Thoracic aorta (tissue), 2 donors: Measurements from ENCODE around the gene SF3B4. TPM values are rescaled to one million over a fixed set of nuclear protein-coding genes. Genes with fewer than 3 reads are reported as not detected.
"Not testable (repeated sequence)": the region's sequence is repeated elsewhere in the genome, so short reads cannot be mapped to it uniquely, and the experiment has no call there.

Experiments
- ATAC-seq: fragments of 150-250 bp; one replicate; pipeline ENCODE4 v1.8.0; 2017; ENCODE audit warnings: low read depth; ENCODE audit not compliant: insufficient number of reproducible peaks, low FRiP score
- DNase-seq: peaks from one replicate; pipeline ENCODE4 v3.0.0-alpha.2; 2020; ENCODE audit warnings: low spot score
- H3K27ac ChIP-seq, 2 donors: fragments of 200-600 bp; sonication (generic); 1 replicate in 1 of 2; 2 replicates in 1 of 2; pipeline ENCODE4 v1.5.1; 2016; ENCODE audit warnings: mild to moderate bottlenecking in 2 of 2, moderate library complexity in 2 of 2
- H3K27me3 ChIP-seq: fragments of 200-600 bp; sonication (generic); replicated peaks from 2 replicates; pipeline ENCODE4 v1.6.0; 2016; ENCODE audit warnings: mild to moderate bottlenecking; ENCODE audit not compliant: insufficient read depth
- H3K36me3 ChIP-seq: fragments of 200-600 bp; sonication (generic); one replicate; pipeline ENCODE4 v1.5.1; 2016
- H3K4me1 ChIP-seq, 2 donors: fragments of 200-600 bp; sonication (generic); 1 replicate in 1 of 2; 2 replicates in 1 of 2; pipeline versions ENCODE4 v1.5.1 to v1.6.0; 2016; ENCODE audit warnings: low read depth in 2 of 2, mild to moderate bottlenecking in 1 of 2; ENCODE audit not compliant: control insufficient read depth in 1 of 2
- H3K4me3 ChIP-seq: fragments of 200-600 bp; sonication (generic); 2 replicates; pipeline ENCODE4 v1.5.1; 2016; ENCODE audit warnings: mild to moderate bottlenecking
- H3K9me3 ChIP-seq: fragments of 200-600 bp; sonication (generic); 2 replicates; pipeline ENCODE4 v1.5.1; 2016
- total RNA-seq, 2 donors: library from RNA; depleted of rRNA; stranded (reverse); fragments of >200 nt; gene quantifications; one replicate each; pipeline versions ENCODE4 v1.1.0 to v1.2.3, GENCODE V29; 2016
- TF ChIP-seq, protein P1 (sequence below): fragments of 200-600 bp; sonication (generic); IDR thresholded peaks from one replicate; pipeline ENCODE4 v1.5.1; 2019; ENCODE audit warnings: antibody characterized with exemption

SF3B4 gene
- total RNA-seq, 2 donors from 2014 or later: 14.5 to 15.4 TPM

DNA sequence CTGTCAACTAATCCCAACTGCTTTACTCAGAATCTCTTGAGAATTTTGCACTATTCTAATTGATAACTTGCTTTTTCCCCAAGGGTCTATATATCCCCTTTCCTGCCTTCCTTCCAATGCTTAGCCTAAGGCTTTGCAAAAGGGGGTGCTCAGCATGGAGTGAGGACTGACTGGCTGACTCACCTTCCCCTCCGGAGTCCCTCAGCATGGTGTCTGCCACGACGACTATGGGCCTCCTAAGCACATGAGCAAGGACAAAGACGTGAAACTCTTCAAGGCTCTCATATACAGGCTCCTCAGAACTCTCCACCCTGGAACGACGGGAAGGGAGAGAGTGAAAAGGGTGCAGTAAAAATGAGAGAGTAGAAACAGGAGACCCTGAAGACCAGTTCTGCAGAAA is 22.3 kb upstream of the SF3B4 start:
- H3K36me3 ChIP-seq: peaks cover 37% of the 10 kb centered on the region
- ATAC-seq: no peak

DNA sequence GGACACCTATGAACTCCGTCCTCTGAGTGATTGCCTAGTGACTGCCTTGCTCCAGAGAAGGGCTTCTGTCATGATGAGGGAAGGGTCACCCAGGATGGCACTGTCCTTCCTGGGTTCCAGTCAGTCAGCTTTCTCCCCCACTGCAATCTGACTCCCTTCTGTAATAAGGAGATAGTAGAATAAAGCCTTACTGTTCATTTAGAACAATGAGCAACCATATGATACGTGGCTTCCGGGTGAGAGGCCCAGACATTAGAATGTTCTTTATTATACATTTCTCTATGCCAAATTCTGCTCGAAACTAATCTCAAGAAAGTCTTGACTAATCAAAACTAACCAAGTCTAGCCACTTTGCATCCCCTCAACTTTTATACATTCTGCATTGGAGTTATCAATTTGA is 17.6 kb upstream of the SF3B4 start:
- H3K27me3 ChIP-seq: no peaks in the 10 kb centered on the region
- ATAC-seq (no peak), DNase-seq (no peak)
- peaks cover 0 to 6% of the 10 kb centered on the region in 2 donors for H3K4me1 ChIP-seq
- no peaks in the 10 kb centered on the region for H3K9me3 ChIP-seq
- no peak overlapping the region for H3K4me3 ChIP-seq
- peaks cover 46% of the 10 kb centered on the region for H3K36me3 ChIP-seq
- TF ChIP-seq, protein P1, sequence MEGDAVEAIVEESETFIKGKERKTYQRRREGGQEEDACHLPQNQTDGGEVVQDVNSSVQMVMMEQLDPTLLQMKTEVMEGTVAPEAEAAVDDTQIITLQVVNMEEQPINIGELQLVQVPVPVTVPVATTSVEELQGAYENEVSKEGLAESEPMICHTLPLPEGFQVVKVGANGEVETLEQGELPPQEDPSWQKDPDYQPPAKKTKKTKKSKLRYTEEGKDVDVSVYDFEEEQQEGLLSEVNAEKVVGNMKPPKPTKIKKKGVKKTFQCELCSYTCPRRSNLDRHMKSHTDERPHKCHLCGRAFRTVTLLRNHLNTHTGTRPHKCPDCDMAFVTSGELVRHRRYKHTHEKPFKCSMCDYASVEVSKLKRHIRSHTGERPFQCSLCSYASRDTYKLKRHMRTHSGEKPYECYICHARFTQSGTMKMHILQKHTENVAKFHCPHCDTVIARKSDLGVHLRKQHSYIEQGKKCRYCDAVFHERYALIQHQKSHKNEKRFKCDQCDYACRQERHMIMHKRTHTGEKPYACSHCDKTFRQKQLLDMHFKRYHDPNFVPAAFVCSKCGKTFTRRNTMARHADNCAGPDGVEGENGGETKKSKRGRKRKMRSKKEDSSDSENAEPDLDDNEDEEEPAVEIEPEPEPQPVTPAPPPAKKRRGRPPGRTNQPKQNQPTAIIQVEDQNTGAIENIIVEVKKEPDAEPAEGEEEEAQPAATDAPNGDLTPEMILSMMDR: no peak
- H3K27ac ChIP-seq: no peak overlapping the region

More for the DNA sequence above, 22.3 kb upstream of the SF3B4 start:
- H3K27ac ChIP-seq: no peak overlapping the region
- no peak overlapping the region for H3K4me3 ChIP-seq
- no peak for DNase-seq
- no peaks in the 10 kb centered on the region for H3K9me3 ChIP-seq
- no peaks in the 10 kb centered on the region for H3K4me1 ChIP-seq
- TF ChIP-seq, protein P1: no peak
- no peaks in the 10 kb centered on the region for H3K27me3 ChIP-seq

DNA sequence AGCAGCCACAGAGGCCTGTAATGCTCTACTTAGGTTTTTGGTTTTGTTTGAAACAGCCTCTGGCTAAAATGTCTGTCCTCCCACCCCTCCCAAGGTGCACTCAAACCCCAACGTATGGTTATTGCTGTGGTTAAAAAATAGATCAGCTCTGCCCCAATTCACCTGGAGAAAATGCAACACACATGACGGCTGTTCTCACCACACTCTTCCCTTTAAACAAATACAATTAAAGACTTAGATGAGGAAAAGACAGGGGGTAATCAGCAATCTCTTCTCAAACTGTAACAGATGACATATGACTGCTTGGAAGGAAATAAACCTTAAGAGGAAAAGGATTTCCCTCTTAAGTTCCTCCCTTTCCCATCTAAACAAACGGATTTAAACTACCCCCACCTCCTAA is 15.3 kb upstream of the SF3B4 start:
- DNase-seq: no peak
- Histone ChIP-seq H3K9me3 (no peaks in the 10 kb centered on the region), H3K36me3 (peaks cover 33% of the 10 kb centered on the region), H3K4me3 (no peak overlapping the region), H3K4me1 (peaks cover 12 to 22% of the 10 kb centered on the region in 2 donors), H3K27me3 (no peaks in the 10 kb centered on the region), H3K27ac (peak overlapping the region in 1 of 2 donors; percentile 5)
- no peak for ATAC-seq
- TF ChIP-seq, protein P1: no peak

DNA sequence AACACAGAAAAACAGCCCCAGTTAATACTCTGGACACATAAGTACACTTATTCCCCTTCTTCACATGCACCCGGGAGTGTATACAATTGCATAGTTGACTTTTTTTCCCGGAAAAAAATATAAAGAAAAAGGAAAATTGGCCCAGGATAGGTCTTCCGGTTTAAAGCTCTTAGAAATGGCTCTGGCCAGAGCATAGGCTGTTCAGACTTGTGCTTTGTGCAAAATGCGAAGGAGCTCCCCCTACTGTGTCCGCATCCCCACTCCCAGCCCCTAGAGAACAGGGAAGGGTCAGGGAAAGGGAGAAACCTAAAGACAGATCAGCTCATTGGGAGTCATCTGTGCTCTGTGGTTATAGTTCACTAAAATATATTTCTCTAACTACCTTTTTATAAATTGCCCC is 14.6 kb upstream of the SF3B4 start:
- H3K36me3 ChIP-seq: peaks cover 28% of the 10 kb centered on the region
- no peak for ATAC-seq
- H3K9me3 ChIP-seq: no peaks in the 10 kb centered on the region
- no peak for DNase-seq
- peak overlapping the region; percentile 5 to 32 for H3K27ac ChIP-seq
- TF ChIP-seq, protein P1: peak; percentile 15
- H3K4me1 ChIP-seq: peaks cover 15 to 28% of the 10 kb centered on the region in 2 donors
- H3K4me3 ChIP-seq: no peak overlapping the region
- H3K27me3 ChIP-seq: no peaks in the 10 kb centered on the region

- peak overlapping the region in 1 of 2 donors; percentile 89 for H3K27ac ChIP-seq
- DNase-seq (no peak), ATAC-seq (no peak)
- H3K4me3 ChIP-seq: no peak overlapping the region
- H3K36me3 ChIP-seq: peaks cover 16% of the 10 kb centered on the region
- peaks cover 21 to 38% of the 10 kb centered on the region in 2 donors for H3K4me1 ChIP-seq
- H3K27me3 ChIP-seq: no peaks in the 10 kb centered on the region
- TF ChIP-seq, protein P1: no peak
- no peaks in the 10 kb centered on the region for H3K9me3 ChIP-seq
Observed at GRCh38 chr1:149940427-149940826, 12.8 kb upstream of the SF3B4 start.

- DNase-seq, H3K27me3 ChIP-seq, H3K36me3 ChIP-seq, H3K9me3 ChIP-seq, ATAC-seq: not testable (repeated sequence)
- Histone ChIP-seq H3K27ac (peak overlapping the region; percentile 81 to 89), H3K4me1 (peaks cover 24 to 49% of the 10 kb centered on the region in 2 donors), H3K4me3 (peak overlapping the region; percentile 84)
Observed at GRCh38 chr1:149938668-149939003, 11.0 kb upstream of the SF3B4 start.
